ENCODE measurements around the gene PAK1. TPM values are rescaled to one million over a fixed set of nuclear protein-coding genes. Genes with fewer than 3 reads are reported as not detected.

The PAK1 gene
- total and polyA plus RNA-seq, 2 donors (not counting 3 experiments of a cell fraction or from before 2014, with no cell fraction given): 5.6 to 12.9 TPM

- Histone ChIP-seq H3K27ac (ENCODE audit: insufficient read depth, low read depth, low read length) (no peak overlapping the region), H3K9ac (replicated peaks; ENCODE audit: extremely low read depth, insufficient read depth, low read length) (no peak overlapping the region), H3K4me1 (ENCODE audit: control insufficient read depth, extremely low read depth, insufficient read depth, low read length) (no peaks in the 10 kb centered on the region), H3K36me3 (ENCODE audit: control insufficient read depth in 2 of 2, extremely low read depth in 1 of 2, insufficient read depth in 2 of 2, low read length in 2 of 2) (no peaks in the 10 kb centered on the region), H3K27me3 (ENCODE audit: control insufficient read depth in 2 of 2, insufficient read depth in 2 of 2, low read length in 2 of 2) (peaks cover 5 to 17% of the 10 kb centered on the region in 2 experiments), H4K20me1 (replicated peaks; ENCODE audit: control insufficient read depth, extremely low read depth, insufficient read depth, low read length) (no peaks in the 10 kb centered on the region), H3K9me1 (replicated peaks; ENCODE audit: control insufficient read depth, extremely low read depth, insufficient read depth, low read length) (no peaks in the 10 kb centered on the region), H3K79me2 (ENCODE audit: control insufficient read depth, insufficient read depth, low read length) (no peaks in the 10 kb centered on the region), H3K9me3 (replicated peaks; ENCODE audit: control insufficient read depth, insufficient read depth, low read length) (no peaks in the 10 kb centered on the region), H3K4me3 (replicated peaks in 1 of 3; ENCODE audit: insufficient read depth in 1 of 3, low read depth in 1 of 3, low read length in 3 of 3) (no peak overlapping the region), H2AFZ (ENCODE audit: low read depth, low read length) (no peak overlapping the region), H3K4me2 (ENCODE audit: insufficient read depth, low read length) (no peak overlapping the region)
- no peak for TF ChIP-seq POLR2A (IDR thresholded peaks at IDR 0.05; ENCODE audit: low read depth, low read length)
- ChIA-PET POLR2A (no interaction called here), CTCF (no interaction called here)
- FAIRE-seq (no peak), DNase-seq (ENCODE audit: low read depth, low spot score) (no peak)
- intact Hi-C loops (cut with micrococcal nuclease): no loop called here
- no TSS peak for BruUV-seq (replicated peaks)
- dilution Hi-C loops (cut with MboI; ENCODE audit: extremely low pct_ligation_motif_present, low sequenced_read_pairs): no loop called here
These were observed 18.2 kb downstream of the PAK1 start for GRCh38 chr11:77455740-77456139.

GRCh38 chr11:77454867-77455655 lies 18.8 kb downstream of the PAK1 start:
- no peak for DNase-seq (ENCODE audit: low read depth, low spot score)
- H3K9ac ChIP-seq (replicated peaks; ENCODE audit: extremely low read depth, insufficient read depth, low read length): no peak overlapping the region
- BruUV-seq (replicated peaks): no TSS peak

More at GRCh38 chr11:77454867-77455655, 18.8 kb downstream of the PAK1 start:
- H3K27ac ChIP-seq (ENCODE audit: insufficient read depth, low read depth, low read length): no peak overlapping the region
- H3K27me3 ChIP-seq (ENCODE audit: control insufficient read depth in 2 of 2, insufficient read depth in 2 of 2, low read length in 2 of 2): peaks cover 6 to 18% of the 10 kb centered on the region in 2 experiments
- H3K79me2 ChIP-seq (ENCODE audit: control insufficient read depth, insufficient read depth, low read length): no peaks in the 10 kb centered on the region
- no peaks in the 10 kb centered on the region for H3K9me3 ChIP-seq (replicated peaks; ENCODE audit: control insufficient read depth, insufficient read depth, low read length)
- H3K9me1 ChIP-seq (replicated peaks; ENCODE audit: control insufficient read depth, extremely low read depth, insufficient read depth, low read length): no peaks in the 10 kb centered on the region
- intact Hi-C loops (cut with micrococcal nuclease) (no loop called here), dilution Hi-C loops (cut with MboI; ENCODE audit: extremely low pct_ligation_motif_present, low sequenced_read_pairs) (no loop called here)
- POLR2A ChIA-PET: no interaction called here
- CTCF ChIA-PET: interaction anchor here (0.6 to 1.2 kb wide), 5 partner anchors 8 to 259 kb away, joined by 3 to 4 read pairs (median 3); no protein-coding TSS in a partner anchor
- no peaks in the 10 kb centered on the region for H3K36me3 ChIP-seq (ENCODE audit: control insufficient read depth in 2 of 2, extremely low read depth in 1 of 2, insufficient read depth in 2 of 2, low read length in 2 of 2)
- H3K4me1 ChIP-seq (ENCODE audit: control insufficient read depth, extremely low read depth, insufficient read depth, low read length): no peaks in the 10 kb centered on the region
- TF ChIP-seq MAX (IDR thresholded peaks at IDR 0.05; ENCODE audit: insufficient read depth, insufficient read length): no peak
- TF ChIP-seq FOS (IDR thresholded peaks at IDR 0.05; ENCODE audit: borderline replicate concordance, insufficient read depth, low read length): no peak
- TF ChIP-seq MYC (IDR thresholded peaks at IDR 0.05; ENCODE audit: low read depth, low read length): no peak
- TF ChIP-seq POLR2AphosphoS5 (IDR thresholded peaks at IDR 0.05; ENCODE audit: insufficient read depth, low read depth, low read length): no peak
- no peak for TF ChIP-seq EZH2 (IDR thresholded peaks at IDR 0.05; ENCODE audit: borderline replicate concordance, low read depth, low read length, severe bottlenecking)
- TF ChIP-seq JUN (IDR thresholded peaks at IDR 0.05; ENCODE audit: borderline replicate concordance, insufficient read depth, insufficient read length, low read depth): no peak
- TF ChIP-seq CTCF (IDR thresholded peaks at IDR 0.05; ENCODE audit: extremely low read depth in 1 of 2, insufficient read depth in 1 of 2, low read depth in 1 of 2, low read length in 2 of 2): no peak
- TF ChIP-seq POLR2A (IDR thresholded peaks at IDR 0.05; ENCODE audit: low read depth, low read length): no peak
- TF ChIP-seq GATA2 (IDR thresholded peaks at IDR 0.05; ENCODE audit: insufficient read depth, insufficient read length, low read depth, low read length): no peak
- H2AFZ ChIP-seq (ENCODE audit: low read depth, low read length): no peak overlapping the region
- no peak overlapping the region for H3K4me2 ChIP-seq (ENCODE audit: insufficient read depth, low read length)
- no peak overlapping the region for H3K4me3 ChIP-seq (replicated peaks in 1 of 3; ENCODE audit: insufficient read depth in 1 of 3, low read depth in 1 of 3, low read length in 3 of 3)
- FAIRE-seq: no peak
- H4K20me1 ChIP-seq (replicated peaks; ENCODE audit: control insufficient read depth, extremely low read depth, insufficient read depth, low read length): no peaks in the 10 kb centered on the region

All from endothelial cell of umbilical vein (primary cell).